ENCODE measurements around the gene BMP10.

BMP10 gene

DNA sequence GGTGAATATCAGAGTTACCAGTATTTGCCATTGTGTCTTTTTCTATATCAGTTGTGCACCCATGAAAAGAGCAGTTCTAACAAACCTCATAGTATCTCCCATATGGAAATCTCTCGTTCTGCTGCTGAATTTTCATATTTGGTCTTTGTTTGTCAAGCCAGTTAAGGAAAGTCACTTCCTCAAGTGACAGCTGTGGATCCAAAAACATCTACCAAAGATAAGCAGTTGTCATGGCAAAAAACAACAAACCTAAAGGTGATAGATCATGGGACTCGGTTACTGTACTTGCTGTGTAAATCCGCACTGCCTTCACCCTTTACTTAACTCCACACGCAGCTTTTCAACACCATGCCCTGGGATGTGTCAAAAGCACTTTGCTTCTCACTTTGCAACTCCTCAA lies 17.3 kb downstream of the BMP10 start:
- no peak for DNase-seq

DNA sequence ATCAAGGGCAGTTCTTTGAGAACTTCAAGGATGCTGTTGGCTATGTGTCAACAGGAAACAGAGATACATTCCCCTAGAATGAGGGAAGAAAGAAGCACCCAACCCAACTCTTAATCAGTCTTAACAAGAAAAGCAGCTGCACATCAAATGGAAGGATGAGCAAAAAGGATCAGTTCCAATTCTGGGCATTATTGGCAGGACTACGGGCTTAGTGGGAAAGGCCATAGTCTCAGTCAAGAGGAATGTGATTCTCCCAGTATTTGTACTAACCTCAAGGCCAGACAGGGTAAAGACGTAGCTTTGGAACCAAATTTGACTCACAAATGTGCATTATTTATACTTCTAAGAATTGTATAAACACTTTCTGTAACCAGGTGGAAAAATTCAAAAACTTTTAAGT lies 18.2 kb downstream of the BMP10 start:
- DNase-seq: no peak

GRCh38 chr2:68850524-68850923 lies 20.7 kb downstream of the BMP10 start:
- no peak for DNase-seq

- no peak for DNase-seq
These were observed 21.6 kb downstream of the BMP10 start for GRCh38 chr2:68849579-68850030.

GRCh38 chr2:68847751-68848150 lies 23.4 kb downstream of the BMP10 start:
- DNase-seq: no peak

DNA sequence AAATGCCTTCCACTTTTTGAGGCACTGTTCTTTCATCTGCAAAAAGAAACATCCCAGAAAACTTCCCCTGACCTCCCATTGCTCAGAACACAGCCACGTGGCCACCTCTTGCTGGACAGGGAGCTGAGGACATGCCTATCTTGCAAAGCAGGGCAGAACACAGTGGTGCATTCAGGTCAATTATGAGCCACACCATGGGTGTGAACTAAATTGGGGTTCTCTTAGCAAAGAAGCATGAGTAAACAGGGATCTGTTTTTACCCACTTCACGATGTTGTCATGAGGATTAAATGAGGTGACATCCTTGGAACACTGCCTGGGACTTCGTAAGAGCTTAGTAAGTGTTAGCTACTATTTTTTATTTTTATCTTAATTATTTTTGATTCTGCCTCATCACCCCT lies 25.1 kb downstream of the BMP10 start:
- DNase-seq: no peak

GRCh38 chr2:68845043-68845442 lies 26.2 kb downstream of the BMP10 start:
- DNase-seq: no peak

DNA sequence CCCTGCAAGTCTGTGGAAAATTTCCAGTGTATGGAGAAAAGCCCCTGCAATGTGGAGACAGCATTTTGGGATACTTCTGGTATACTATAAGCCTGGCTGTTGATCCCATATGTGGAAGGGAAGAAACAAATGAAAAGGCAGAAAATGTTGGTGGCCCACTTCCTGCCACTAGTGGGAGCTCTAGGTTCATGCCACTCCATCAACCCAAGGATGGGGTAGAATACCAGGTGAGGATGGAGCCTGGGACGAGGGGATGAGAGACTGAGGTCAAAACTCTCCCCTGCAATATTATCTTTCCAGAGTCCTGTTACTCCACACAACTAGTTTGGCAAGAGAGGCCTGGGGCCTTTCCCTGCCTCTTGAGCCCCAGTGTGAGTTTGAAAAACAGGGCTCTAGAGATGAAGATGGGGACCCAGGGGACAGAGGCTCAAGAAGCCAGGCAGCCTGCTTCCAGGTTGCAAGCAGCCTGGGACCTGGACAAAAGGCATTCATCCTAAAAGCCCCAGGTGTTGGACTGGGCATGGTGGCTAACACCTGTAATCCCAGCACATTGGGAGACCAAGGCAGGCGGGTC lies 31.9 kb downstream of the BMP10 start:
- DNase-seq: no peak

GRCh38 chr2:68838641-68839040 lies 32.6 kb downstream of the BMP10 start:
- no peak for DNase-seq

DNA sequence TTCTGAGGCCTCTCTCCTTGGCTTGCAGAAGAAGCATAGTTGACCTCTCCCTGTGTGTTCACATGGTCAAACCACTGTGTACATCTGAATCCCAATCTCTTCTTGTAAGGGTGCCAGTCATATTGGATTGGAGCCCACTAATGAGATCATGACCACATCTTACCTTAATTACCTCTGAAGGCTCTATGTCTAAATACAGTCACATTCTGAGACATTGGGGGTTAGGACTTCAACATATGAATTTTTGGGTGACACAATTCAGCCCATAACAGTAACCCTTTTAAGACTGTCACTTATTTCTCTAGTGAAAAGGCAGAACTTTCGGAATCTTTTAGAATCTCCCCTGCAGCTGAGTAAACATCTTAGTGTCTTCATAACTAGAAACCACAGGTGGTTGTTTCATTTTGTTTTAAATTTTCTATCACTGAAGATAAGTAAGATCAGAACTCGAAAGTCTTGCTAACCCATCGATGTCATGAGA lies 33.3 kb downstream of the BMP10 start:
- DNase-seq: no peak

DNA sequence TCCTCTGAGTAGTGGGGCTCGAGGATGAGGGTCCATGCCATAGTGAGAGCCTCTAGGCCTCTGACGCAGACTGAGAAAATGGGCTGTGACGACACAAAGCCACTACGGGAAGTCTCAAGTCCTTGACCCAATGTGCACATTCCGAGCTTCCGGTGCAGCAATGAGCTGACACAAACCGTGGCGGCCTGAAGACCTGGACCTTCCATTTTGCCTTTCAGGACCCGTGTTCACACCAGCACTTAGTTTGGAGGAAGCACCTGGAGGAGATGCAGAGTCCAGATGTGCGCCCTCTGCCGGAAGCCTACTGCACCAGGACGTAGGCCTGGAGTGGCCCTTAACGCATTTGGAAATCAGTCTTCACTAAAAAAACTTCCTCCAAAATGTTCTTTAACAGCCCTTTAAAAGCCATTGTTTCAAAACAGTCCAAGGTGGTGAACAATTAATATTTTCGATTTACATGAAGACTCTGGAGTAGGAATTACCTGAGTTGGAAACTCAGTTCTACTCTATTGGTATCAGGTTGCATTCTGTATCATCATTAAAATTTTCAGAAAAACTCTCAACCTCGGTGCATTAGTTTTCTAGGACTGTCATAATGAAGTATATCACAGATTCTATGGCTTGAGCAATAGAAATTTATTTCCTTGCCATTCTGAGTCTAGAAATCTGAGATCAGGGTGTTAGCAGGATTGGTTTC lies 33.9 kb downstream of the BMP10 start:
- DNase-seq: peak in 4 of 58 donors; percentile 5 to 27 (median 18)

GRCh38 chr2:68835621-68836020 lies 35.6 kb downstream of the BMP10 start:
- DNase-seq: peak in 3 of 58 donors; percentile 3 to 19 (median 13)

DNA sequence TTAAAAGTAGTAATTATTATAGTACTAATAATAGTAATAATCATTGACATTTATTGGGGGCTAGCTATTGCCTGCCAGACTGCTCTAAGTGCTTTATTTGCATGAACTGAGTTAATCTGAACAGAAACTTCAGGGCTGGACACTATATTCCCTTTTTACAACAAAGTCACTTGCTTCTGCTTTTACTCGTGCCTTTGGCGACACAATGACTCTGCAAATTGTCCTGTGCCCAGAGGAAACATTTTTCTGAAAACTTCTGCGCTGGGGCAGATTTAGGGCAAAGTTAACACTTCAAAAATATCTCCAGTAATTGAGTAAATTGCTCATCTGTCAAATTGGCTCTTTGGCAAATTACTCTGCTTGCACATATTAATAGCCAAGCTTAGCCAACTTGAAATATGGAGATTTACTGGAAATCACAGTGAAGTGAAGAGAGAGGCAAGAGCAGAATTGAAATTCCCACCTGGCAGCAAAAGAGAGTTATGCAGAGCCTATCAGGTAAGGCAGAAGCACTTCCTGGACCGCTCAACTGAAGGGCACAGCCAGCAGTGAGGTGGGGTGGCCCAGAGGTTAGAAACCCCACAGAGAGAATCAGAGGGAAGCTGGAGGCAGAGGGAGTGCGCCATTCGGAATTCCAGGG lies 36.3 kb downstream of the BMP10 start:
- DNase-seq: no peak

DNA sequence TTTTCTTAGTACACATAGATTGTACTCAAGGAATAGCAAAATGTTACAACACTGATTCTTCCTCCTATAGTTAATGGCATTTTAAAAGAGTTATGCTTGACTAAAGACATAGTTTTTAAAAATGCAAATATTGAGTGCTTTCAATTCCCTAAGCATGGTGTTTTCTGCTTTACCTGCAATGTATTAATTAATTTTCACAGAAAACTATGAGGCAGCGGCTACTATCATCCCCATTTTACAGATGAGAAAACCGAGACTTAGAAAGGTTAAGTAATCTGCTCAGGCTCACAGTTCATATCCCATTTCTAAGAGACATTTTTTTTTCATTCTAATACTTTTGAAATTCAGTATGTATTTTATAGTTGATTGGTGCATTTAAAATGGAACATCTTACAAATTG lies 38.0 kb downstream of the BMP10 start:
- DNase-seq: no peak

- peak in 24 of 58 donors; percentile 8 to 75 (median 30) for DNase-seq
These were observed 38.8 kb downstream of the BMP10 start for GRCh38 chr2:68832233-68832869.

- no peak for DNase-seq
These were observed 39.4 kb downstream of the BMP10 start for GRCh38 chr2:68831686-68832232.

- DNase-seq: no peak
These were observed 41.4 kb downstream of the BMP10 start for GRCh38 chr2:68829749-68830148.

- DNase-seq: peak in 57 of 58 donors; percentile 11 to 97 (median 78)
These were observed 42.1 kb downstream of the BMP10 start for GRCh38 chr2:68828887-68829708.

DNA sequence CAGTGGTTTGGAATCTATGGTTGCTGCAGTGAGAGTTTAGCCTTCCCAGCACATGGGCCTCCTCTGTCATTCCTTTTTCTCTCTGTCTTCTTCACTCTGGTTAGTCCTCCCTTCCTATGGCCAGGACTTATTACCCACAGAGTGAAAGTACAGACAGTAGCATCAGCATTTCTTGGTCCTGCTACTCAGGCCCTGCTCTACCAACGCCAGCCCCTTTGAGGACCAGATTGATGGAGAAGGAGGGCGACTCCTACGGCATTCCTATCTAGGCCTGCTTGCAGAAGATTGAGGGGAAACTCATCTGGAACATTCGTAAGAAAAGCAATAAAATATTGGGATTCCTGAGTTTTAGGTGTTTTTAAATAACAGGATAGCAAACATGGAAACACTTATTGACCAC lies 43.5 kb downstream of the BMP10 start:
- DNase-seq: no peak

DNA sequence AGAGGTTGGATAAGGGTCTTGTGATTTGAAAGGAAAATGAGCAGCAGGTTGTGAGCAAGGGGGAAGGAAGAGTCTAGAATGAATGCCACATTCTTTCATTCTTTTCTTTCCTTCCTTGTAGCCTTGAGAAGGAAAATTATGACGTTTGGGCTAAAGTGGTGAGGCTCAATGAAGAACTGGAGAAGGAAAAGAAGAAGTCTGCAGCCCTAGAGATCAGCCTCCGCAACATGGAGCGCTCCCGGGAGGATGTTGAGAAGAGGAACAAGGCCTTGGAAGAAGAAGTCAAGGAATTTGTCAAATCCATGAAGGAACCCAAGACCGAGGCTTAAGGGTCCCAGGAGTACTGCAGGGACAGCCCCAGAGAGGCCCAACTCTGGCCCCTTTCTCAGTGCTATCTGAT lies 45.3 kb downstream of the BMP10 start:
- no peak for DNase-seq

GRCh38 chr2:68824831-68825230 lies 46.4 kb downstream of the BMP10 start:
- DNase-seq: no peak

Data from anterior cingulate cortex (tissue), 58 donors.